SH-SY5Y (cell line): Measurements from ENCODE around the gene TUBG2.

Experiments used
- GATA2 ChIP-seq: IDR thresholded peaks from 2 replicates; pipeline ENCODE4 v1.6.1; 2011; ENCODE audit warnings: mild to moderate bottlenecking, low read depth, low read length
- GATA3 ChIP-seq: IDR thresholded peaks from 2 replicates; pipeline ENCODE4 v1.6.1; 2011; ENCODE audit warnings: low read depth, mild to moderate bottlenecking, low read length, moderate library complexity

The TUBG2 gene

DNA sequence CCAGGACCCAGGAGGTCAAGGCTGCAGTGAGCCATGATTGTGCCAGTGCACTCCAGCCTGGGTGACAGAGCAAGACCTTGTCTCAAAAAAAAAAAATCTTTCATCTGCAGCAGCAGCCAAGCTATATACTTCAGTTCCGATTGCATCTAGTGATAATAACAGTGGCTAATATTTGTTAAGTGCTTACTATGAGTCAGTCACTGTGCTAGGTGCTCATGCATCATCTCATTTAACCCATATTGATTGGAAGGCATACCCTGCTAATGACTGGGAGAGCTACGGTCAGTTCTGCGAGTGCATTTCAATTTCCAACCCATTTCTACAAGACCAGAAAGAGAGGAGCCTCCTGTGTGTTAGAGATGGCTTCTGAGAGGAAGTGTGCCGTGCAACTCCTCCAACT, 7.7 kb upstream of the TUBG2 start:
- no peak for TF ChIP-seq GATA2
- TF ChIP-seq GATA3, result no peak

DNA sequence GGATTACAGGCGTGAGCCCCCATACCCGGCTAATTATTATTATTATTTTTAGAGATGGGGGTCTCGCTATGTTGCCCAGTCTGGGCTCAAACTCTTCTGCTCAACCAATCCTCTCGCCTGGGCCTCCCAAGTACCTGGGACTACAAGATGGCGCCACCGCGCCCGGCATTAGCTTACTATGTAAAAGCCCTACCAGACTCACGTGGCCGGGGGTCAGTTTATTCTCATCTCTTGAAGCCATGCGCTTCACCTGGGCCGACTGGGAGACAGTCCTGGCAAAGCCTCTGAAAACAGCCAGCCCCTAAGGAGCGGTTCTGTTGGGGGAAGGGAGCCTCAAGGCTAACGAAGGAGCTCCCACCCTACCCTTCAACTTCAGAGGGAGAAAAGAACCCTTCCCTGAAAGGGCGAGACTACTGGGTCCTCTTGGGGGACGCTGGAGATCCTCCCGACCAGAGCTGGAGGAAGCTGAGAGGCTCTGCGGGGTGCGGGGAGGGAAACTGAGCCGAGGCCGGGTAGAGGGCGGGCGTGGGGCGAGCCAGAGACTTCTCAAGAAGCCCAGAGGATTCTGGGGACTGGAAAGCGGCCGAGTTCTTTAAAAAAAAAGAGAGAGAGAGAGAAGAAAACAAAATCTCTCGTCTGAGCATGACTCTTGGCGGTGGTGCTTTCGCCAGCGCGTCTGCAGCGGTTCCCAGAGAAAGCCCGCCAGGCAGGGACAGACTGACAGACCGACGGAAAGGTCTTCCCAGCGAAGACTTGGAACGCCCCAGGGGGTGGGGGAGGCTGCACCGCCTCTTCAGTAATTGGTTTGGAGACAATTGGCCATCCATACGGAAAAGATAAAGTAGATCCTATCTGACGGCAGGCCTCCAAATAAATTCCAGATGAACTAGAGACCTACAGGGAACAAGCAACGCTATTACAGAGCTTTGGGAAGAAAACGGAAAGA, 5.6 kb upstream of the TUBG2 start:
- TF ChIP-seq GATA2 (peak; percentile 97), GATA3 (peak; percentile 96)

DNA sequence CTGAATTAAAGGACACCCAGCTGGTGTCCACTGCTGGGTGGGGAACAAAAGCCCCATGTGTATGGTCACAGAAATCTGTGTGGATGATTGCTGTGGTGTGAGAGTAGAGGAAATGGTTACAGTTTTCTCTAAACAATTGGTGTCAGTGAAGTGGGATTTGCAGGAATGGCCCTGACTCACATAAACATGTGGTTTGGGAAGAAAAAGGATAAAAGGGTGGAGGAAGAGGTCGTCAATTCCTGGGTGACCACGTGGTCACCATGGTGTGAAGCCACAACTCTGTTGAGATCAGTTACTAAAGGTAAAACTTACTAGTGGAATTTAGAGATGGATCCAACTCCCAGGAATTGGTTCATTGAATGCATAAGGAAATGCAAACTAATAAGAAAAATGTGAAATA, 3.6 kb upstream of the TUBG2 start:
- TF ChIP-seq GATA2 (no peak), GATA3 (no peak)

DNA sequence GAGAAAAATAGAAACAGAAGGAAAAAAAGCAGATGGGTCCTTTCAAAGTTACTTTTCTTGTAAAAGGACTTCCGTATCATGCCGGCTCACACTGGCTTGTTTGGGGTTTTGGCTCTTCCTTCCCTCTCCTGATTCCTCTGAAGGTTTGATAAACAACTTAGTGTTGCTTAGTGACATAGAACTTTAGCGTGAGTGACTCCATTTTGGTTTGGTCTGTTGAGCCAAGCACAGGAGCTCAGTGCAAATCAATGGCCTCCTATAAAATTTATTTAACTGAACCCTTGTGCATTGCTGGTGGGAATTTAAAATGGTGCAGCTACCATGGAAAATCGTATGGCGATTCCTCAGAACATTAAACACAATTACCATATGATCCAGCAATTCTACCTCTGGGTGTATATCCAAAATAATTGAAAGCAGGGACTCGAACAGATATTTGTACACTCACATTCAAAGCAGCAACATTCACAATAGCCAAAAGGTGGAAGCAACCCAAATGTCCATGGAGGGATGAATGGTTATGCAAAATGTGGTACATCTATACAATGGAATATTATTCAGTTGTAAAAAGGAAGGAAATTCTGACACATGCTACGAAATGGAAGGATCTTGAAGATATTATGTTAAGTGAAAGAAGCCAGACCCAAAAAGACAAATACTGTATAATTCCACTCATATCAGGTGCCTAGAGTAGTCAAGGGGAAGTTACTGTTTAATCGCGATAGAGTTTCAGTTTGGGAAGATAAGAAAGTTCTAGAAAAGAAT, 1.1 kb upstream of the TUBG2 start:
- no peak for TF ChIP-seq GATA3
- no peak for TF ChIP-seq GATA2

DNA sequence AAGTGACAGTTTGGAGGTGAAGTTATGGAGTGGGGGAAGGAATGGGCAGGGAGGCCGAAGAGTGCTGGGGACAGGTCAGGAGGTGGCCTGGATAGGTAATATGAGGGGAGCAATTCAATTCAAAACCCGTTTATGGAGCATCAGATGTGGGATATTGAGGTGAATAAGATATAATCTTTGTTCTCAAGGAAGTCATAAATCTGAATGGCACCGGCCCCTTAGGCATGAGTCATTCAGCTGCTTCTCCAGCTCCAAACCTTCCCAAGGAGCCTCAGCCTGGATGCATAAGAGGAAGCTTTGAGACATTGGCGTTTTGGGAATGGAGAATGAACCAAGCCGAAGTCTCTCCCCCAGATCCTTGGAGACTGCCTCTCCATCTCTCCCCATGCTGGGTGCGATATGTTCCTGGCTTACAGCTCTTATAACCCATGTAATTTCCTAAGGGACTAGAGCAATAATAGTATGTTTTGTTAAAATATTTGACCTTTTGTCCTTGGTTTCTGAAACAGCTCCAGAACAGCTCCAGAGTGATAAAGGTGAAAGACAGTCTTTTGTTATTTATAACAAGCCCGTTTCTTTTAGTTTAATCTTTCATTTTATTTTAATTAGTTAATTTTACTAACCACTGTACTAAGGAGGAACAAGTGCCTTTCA, 1.7 kb downstream of the TUBG2 start:
- TF ChIP-seq GATA2, result no peak
- no peak for TF ChIP-seq GATA3

DNA sequence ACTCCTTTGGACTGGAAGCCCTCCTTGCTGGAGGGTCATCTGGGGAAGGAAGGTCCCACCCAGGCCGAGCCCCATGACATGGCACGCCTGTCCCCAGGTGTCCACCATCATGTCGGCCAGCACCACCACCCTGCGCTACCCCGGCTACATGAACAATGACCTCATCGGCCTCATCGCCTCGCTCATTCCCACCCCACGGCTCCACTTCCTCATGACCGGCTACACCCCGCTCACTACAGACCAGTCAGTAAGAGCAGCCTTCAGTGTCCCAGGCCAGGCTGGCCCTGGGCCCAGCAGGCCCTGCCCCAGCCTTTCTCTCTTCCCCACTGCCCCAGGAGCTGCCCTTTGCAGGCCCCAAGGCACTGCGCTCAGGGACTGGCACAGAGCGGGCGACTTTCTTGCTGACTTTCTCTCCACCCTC, 6.5 kb downstream of the TUBG2 start:
- TF ChIP-seq GATA3 (no peak), GATA2 (no peak)

DNA sequence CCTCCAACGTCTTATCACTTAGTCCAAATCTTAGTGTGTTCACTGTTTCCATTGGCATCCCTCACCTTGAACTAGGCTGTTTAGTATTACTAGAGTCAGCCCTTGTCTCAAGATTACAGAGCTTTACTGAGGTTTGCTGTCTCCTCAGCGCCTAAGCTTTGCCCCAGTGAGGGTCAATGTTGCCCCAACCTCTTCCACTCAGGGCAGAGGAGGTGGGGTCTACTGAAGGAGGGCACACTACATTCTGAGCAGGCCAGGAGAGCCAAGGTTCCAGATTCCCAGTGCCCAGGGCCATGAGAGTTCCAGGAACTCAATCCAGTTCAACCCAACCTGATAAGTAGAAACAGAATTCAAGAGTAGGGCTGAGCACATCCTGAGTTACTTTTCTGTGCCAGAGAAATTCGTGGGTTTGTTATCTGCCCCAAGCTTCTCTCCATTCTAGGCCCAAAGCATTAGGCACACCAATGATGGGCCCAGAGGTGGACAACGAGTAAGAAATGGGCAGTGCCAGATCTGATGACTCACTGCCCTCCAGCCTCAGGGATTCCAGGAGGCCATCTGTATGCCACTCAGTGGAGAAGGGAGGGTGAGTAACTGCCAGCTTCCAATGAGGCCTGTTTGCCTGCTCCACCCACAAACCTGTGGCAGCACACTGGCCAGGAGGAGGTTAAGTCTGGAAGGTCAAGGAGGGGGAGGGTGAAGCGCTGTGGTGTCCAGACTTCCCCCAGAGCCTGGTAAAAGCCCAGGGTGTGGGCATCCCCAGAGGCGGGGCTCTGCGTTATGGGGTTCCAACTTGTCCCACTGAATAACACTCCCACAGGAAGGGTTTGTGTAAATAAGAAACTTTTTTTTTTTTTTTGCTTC, 8.2 kb downstream of the TUBG2 start:
- no peak for TF ChIP-seq GATA3
- TF ChIP-seq GATA2, result no peak

DNA sequence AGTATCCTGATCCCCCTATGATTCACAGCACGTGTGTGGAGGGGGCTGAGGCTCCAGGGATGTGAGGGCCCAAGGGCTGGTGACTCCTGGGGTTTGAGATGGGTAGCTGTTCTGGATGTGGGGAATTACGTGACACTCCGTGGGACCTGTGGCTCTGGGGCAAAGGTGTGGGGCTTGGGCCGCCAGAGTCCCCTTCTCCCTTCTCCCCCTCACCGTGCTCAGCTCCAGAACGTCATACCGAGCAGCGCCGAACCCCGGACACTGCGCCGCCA, 10.6 kb downstream of the TUBG2 start:
- TF ChIP-seq GATA2 (no peak), GATA3 (no peak)

DNA sequence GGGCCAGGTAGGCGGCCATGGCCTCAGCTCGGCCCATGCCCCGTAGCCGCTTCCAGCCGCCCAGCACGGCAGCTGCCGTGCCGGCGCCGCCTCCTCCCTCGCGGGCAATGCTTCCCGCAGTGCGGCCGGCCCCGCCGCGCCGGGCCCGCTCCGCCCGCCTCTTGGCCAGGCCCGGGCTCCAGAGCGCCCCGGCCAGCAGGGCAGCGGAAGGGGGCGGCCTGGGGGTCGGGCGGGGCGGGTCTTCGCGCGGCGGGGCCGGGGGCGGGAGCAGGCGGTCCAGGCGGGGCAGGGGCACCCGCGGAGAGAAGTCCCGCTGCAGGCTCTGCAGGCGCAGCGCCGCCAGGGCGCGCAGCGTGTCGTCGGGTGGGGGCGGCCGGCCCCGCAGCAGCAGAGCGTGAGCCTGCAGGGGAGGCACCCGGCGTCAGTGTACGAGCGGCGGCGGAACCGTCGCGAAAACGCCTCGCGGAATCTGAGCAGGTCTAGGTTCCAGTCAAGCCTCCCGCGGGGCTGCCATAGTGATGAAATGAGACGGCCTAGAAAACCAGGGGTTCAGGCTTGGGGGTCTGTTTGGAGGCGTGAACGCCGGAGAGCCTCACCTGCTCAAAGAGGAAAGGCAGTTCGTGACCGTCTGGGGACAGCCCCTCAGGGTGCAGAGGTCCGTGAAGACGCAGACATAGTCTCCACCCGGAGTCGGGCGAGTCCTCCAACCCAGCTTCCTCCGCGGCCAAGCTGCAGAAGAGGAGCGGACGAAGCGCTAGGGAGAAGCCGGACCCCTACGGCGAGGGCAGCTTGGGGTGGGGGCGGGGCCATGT, 11.1 kb downstream of the TUBG2 start:
- TF ChIP-seq GATA2 (no peak), GATA3 (no peak)

DNA sequence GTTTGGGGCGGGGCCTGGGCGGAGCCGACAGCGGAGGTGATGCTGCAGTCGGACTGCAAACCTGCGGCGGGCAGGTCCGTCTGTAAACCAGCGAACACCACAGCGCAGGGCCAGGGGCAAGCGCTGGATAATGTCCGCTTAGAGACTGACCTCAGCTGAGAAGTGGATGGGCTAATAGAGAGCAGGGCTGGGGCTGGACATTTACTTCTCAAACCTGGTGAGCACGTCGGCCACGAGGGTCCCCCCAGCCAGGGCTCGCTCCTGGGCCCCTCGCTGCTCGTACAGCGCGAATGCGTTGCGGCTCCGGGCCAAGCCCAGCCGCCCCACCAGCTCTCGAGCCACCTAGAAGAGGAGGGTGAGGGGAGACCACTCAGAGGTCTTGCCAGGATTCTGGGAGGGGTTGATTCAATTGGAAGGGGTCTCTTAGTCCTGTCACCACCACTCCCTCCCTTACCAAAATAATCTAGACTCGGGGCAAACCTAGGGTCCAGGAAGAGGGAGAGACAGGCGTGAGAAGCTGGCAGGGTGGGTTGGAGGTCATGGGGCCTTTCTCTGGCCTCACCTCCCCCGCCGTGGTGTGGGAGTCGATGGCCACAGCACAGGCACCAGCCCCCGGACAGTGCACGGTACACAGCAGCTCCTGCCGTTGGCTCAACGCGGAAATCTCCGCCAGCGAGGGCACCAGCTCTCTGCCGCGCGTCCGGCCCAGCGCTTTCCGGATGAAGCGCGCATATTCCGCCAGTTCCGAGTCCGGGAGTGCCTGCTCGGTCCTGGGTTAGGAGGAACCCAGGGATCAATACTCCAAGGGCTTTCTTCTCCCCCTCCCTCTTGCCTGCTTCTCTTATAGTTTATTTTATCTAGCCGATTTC, 11.9 kb downstream of the TUBG2 start:
- no peak for TF ChIP-seq GATA3
- no peak for TF ChIP-seq GATA2

DNA sequence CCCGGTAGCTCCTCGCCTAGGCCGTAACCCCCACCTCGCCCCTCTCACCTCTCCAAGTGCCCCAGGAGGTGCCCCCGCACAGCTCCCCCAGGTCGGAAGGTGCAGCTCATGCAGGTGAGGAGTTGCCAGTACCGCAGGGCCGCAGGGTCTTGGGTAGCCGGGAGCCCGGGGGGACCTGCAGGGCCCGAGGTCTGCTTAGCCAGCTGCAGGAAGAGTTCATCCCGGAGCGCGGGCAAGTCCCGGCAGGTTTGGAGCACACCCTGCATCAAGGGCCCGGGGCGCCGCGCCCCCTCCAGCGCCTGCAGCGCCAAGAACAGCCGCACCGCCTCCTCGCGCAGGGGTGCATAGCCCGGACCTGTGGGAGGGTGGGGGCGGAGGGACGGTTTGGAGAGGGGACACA, 13.0 kb downstream of the TUBG2 start:
- TF ChIP-seq GATA2, result no peak
- TF ChIP-seq GATA3, result no peak

DNA sequence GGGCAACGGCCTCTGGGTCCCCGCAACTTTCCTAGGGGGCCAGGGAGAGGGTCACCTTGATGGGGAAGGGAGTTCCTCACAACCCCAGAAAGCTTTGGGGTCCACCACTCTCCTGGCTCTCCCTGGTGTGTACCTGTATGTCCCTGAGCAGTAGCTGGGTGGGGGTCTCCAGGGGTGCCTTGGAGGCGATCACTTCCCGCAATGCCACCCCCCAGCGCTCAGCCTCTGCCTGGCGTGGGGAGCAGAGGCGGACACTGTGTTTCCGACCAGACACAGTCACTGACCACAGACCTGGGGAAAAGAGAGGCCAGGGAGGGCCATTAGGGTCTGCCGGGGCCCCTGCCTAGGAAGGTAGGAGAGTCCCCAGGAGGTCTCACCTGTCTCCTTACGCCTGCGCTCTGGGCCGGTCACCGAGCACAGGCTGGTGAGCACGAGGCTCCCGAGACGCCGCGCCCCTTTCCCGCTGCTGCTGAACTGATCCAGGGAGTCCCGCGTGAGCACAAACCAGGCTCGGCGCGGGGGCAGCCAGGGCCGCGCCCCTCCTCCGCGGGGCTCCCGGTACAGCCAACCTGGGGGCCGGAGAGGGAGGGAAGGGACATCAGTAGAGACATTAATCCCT, 14.3 kb downstream of the TUBG2 start:
- TF ChIP-seq GATA2, result no peak
- TF ChIP-seq GATA3, result no peak
